HEK293T (cell line): ENCODE results near the gene OR7G1.

Experiments used
- ARNT ChIP-seq: fragments of 450-650 bp; IDR thresholded peaks from 2 replicates; pipeline ENCODE4 v1.6.1; 2017; ENCODE audit warnings: mild to moderate bottlenecking
- BHLHE40 ChIP-seq: fragments of 450-650 bp; IDR thresholded peaks from 2 replicates; pipeline ENCODE4 v1.6.1; 2016; ENCODE audit warnings: mild to moderate bottlenecking, moderate library complexity, borderline replicate concordance
- CTBP1 ChIP-seq: fragments of 450-650 bp; IDR thresholded peaks from 2 replicates; pipeline ENCODE4 v1.6.1; 2016; ENCODE audit warnings: borderline replicate concordance
- FOXK2 ChIP-seq: fragments of 450-650 bp; IDR thresholded peaks from 2 replicates; pipeline ENCODE4 v1.6.1; 2016; ENCODE audit warnings: mild to moderate bottlenecking
- FOXM1 ChIP-seq: fragments of 450-650 bp; IDR thresholded peaks from 2 replicates; pipeline ENCODE4 v1.6.1; 2017; ENCODE audit warnings: mild to moderate bottlenecking, borderline replicate concordance
- L3MBTL2 ChIP-seq: fragments of 450-650 bp; conservative IDR thresholded peaks from 2 replicates; pipeline ENCODE4 v1.6.1; 2016; ENCODE audit warnings: mild to moderate bottlenecking
- NFRKB ChIP-seq: fragments of 450-650 bp; IDR thresholded peaks from 2 replicates; pipeline ENCODE4 v1.6.1; 2016; ENCODE audit warnings: mild to moderate bottlenecking, moderate library complexity
- TARDBP ChIP-seq: fragments of 450-650 bp; IDR thresholded peaks from 2 replicates; pipeline ENCODE4 v1.6.1; 2016
- ZNF384 ChIP-seq: fragments of 450-650 bp; IDR thresholded peaks from 2 replicates; pipeline ENCODE4 v1.6.1; 2016

DNA sequence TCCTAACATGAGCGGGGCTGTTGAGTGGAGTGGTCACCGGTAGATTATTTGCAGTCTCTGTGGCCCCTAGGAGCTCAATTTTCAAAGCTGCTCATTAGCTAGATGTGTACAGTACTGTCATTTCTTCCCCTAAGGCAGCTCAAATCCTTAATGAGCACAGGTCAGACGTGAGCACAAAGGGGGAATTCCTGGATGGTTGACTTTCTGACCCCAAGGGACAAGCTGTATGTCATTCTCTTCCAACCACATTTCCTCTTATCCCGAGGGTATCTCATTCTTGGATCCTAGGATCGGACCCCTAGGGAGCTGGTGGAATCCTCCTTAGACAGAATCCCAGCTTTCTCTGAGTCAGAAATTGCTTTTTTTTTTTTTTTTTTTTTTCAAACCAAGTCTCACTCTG lies 16.9 kb upstream of the OR7G1 start:
- TF ChIP-seq ZNF384 (no peak), TARDBP (no peak), ARNT (no peak), BHLHE40 (no peak), FOXM1 (no peak), CTBP1 (no peak), NFRKB (no peak), FOXK2 (no peak), L3MBTL2 (no peak)
